ENCODE measurements around the gene ADCY9. TPM values are rescaled to one million over a fixed set of nuclear protein-coding genes. Genes with fewer than 3 reads are reported as not detected.
"Not testable (repeated sequence)": the region's sequence is repeated elsewhere in the genome, so short reads cannot be mapped to it uniquely, and the experiment has no call there.

Gene ADCY9
- total RNA-seq, 2 experiments from 2014 or later = 9.0 to 9.5 TPM

DNA sequence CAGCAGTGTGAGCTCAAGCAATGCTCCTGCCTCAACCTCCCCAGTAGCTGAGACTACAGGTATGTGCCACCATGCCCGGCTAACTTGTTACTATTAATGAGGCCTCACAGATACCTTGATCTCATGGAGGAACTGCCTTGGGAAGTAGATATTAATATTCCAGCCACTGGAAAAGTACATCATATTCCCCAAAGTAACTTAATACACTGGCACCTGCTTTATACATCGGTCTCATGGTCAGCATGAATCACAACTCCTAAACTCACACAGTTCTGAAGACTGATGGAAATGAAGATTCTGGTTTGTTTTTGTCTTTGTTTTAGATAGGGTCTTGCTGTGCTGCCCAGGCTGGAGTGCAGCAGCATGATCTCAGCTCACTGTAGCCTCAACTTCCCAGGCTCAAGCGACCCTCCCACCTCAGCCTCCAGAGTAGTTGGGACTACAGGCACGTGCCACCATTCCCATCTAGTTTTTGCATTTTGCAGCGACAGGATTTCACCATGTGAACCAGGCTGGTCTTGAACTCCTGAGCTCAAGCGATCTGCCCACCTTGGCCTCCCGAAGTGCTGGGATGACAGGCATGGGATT lies 28.2 kb downstream of the ADCY9 start:
- no peaks in the 10 kb centered on the region for H3K27me3 Mint-ChIP-seq
- no peaks in the 10 kb centered on the region for H3K9me3 Mint-ChIP-seq
- POLR2A ChIA-PET = no interaction called here
- H3K27ac Mint-ChIP-seq = no peak overlapping the region
- H3K4me1 Mint-ChIP-seq = peaks cover 15% of the 10 kb centered on the region
- CTCF ChIA-PET = no interaction called here
- H3K4me3 Mint-ChIP-seq = no peak overlapping the region
- H3K36me3 Mint-ChIP-seq (ENCODE audit: low read depth) = peaks cover 4% of the 10 kb centered on the region
- DNase-seq = no peak

DNA sequence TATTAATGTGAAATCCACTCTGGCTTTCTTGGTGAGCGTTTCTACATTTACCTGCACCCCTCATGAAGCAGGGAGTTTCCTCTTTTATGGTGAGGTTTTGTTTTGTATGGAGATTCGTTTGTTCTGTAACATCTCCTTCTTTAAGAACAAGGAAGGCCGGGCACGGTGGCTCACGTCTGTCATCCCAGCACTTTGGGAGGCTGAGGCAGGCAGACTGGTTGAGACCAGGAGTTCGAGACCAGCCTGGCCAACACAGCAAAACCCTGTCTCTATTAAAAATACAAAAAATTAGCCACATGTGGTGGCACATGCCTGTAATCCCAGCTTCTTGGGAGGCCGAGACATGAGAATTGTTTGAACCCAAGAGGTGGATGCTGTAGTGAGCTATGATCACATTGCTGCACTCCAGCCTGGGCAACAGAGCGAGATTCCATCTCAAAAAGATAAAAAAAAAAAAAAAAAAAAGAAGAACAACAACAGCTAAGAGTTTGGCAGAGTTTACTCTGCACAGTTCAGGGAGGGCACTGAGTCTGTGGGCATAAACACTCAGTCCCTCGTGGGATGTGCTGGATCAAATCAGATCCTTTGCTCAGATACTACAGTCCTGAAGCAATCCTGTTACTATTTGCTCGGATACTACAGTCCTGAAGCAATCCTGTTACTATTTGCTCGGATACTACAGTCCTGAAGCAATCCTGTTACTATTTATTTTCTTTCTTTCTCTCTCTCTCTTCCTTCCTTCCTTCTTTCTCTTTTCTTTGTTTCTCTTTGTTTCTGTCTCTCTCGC lies 28.9 kb downstream of the ADCY9 start:
- H3K9me3 Mint-ChIP-seq = no peaks in the 10 kb centered on the region
- H3K4me3 Mint-ChIP-seq = no peak overlapping the region
- ChIA-PET POLR2A (no interaction called here), CTCF (no interaction called here)
- H3K27ac Mint-ChIP-seq = no peak overlapping the region
- peaks cover 23% of the 10 kb centered on the region for H3K4me1 Mint-ChIP-seq
- peaks cover 7% of the 10 kb centered on the region for H3K36me3 Mint-ChIP-seq (ENCODE audit: low read depth)
- DNase-seq = no peak
- H3K27me3 Mint-ChIP-seq = no peaks in the 10 kb centered on the region

DNA sequence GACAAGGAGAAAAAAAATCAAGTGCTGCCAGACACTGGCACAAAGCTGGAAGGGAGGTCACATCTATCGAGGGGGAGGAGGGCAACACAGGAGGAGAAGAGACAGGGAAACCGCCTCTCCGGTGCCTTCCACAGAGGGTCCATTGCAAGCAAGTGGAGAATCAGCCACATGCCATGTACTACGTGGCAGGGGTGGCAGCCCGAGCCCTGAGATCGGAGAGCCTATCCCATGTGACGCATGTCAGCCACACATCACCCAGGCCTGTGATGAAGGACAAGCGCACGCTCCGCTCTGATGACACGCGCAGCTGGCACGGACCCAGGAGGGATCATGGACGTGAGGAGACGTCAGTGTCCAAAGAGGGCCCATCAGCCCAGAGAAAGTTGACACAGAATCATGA lies 30.1 kb downstream of the ADCY9 start:
- Mint-ChIP-seq H3K4me1 (peaks cover 35% of the 10 kb centered on the region), H3K36me3 (ENCODE audit: low read depth) (peaks cover 7% of the 10 kb centered on the region), H3K9me3 (no peaks in the 10 kb centered on the region), H3K27ac (no peak overlapping the region), H3K27me3 (no peaks in the 10 kb centered on the region), H3K4me3 (no peak overlapping the region)
- ChIA-PET CTCF (no interaction called here), POLR2A (no interaction called here)
- no peak for DNase-seq

DNA sequence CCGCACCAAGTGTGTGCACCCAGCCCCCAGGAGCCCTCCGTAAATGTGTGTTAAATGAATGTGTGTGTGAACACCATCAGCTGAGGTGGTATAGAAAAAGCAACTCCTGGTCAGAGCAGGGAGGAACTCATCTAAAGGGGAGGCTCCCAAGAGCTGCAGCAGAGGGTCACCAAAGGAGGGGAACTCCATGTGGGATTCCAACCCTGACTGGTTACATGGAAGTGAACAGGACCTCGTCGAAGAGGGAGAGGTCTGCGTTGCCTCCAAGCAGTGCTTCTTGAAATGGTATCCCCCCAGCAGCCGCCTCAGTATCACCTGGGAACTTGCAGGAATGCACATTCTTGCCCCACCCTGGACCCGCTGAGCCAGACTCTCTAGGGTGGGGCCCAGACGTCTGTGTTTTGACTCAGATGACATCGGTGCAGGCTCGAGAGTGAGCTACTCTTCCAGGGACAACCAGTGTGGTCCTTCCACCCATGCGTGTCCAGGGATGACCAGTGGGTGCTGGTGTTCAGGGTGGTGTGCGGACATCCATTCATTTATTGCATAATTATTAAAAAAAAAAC lies 30.8 kb downstream of the ADCY9 start:
- ChIA-PET CTCF (no interaction called here), POLR2A (no interaction called here)
- Mint-ChIP-seq H3K27ac (no peak overlapping the region), H3K27me3 (no peaks in the 10 kb centered on the region), H3K4me3 (no peak overlapping the region), H3K4me1 (peaks cover 39% of the 10 kb centered on the region), H3K36me3 (ENCODE audit: low read depth) (peaks cover 10% of the 10 kb centered on the region), H3K9me3 (no peaks in the 10 kb centered on the region)
- DNase-seq = no peak

DNA sequence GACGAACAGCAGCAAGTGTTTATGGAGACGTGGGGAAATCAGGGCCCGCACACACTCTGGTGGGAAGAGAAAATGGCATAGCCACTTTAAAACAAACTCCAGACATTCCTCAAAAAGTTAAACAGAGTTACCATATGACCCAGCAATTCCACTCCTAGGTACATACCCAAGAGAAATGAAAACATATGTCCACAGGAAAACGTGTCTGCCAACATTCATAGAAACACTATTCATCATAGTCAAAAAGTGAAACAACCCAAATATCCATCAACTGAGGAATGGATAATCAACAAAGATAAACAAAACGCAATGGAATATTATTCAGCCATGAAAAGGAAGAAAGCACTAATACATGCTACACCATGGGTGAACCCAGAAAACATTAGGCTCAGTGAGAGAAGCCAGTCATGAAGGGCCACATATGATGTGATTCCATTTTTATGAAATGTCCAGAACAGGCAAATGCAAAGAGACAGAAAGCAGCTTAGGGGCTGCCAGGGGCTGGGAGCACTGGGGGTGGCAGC lies 32.8 kb downstream of the ADCY9 start:
- Mint-ChIP-seq H3K4me1 (peaks cover 39% of the 10 kb centered on the region), H3K4me3 (no peak overlapping the region), H3K27ac (no peak overlapping the region), H3K9me3 (no peaks in the 10 kb centered on the region), H3K36me3 (ENCODE audit: low read depth) (peaks cover 10% of the 10 kb centered on the region), H3K27me3 (no peaks in the 10 kb centered on the region)
- DNase-seq = no peak
- ChIA-PET POLR2A (interaction anchor here (1.4 kb wide), 1 partner anchor 32 kb away, joined by 3 read pairs; no protein-coding TSS in a partner anchor), CTCF (interaction anchor here (1.2 kb wide), 1 partner anchor 19 kb away, joined by 3 read pairs; no protein-coding TSS in a partner anchor)

DNA sequence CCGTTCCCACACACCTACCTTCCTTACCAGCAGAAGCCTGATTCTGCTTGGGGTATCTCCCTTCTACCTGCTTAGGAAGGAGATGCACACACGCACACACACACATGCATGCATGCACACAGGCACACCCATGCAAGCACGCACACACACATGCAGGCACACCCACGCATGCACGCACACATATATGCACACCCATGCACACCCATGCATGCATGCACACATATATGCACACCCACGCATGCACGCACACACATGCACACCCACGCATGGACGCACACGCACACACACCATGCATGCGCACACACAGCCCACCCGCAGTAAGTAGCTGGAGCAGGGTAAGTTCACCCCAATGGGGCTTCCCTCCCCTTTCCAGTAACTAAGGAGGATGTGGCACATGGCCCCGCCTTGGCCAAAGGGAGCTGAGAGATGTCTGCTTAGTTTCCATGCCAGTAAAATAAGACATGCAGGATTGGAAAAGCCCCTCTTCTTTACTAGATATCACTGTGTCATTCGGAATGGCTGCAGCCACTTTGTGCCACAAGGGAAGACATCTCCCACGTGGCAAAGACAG lies 33.7 kb downstream of the ADCY9 start:
- no peak overlapping the region for H3K27ac Mint-ChIP-seq
- no peaks in the 10 kb centered on the region for H3K27me3 Mint-ChIP-seq
- POLR2A ChIA-PET = interaction anchor here (1.4 kb wide), 1 partner anchor 33 kb away, joined by 3 read pairs; no protein-coding TSS in a partner anchor
- peaks cover 13% of the 10 kb centered on the region for H3K36me3 Mint-ChIP-seq (ENCODE audit: low read depth)
- CTCF ChIA-PET = interaction anchor here (1.2 kb wide), 1 partner anchor 18 kb away, joined by 3 read pairs; no protein-coding TSS in a partner anchor
- H3K9me3 Mint-ChIP-seq = peaks cover 2% of the 10 kb centered on the region
- peaks cover 41% of the 10 kb centered on the region for H3K4me1 Mint-ChIP-seq
- H3K4me3 Mint-ChIP-seq = no peak overlapping the region
- DNase-seq = peak; percentile 31

DNA sequence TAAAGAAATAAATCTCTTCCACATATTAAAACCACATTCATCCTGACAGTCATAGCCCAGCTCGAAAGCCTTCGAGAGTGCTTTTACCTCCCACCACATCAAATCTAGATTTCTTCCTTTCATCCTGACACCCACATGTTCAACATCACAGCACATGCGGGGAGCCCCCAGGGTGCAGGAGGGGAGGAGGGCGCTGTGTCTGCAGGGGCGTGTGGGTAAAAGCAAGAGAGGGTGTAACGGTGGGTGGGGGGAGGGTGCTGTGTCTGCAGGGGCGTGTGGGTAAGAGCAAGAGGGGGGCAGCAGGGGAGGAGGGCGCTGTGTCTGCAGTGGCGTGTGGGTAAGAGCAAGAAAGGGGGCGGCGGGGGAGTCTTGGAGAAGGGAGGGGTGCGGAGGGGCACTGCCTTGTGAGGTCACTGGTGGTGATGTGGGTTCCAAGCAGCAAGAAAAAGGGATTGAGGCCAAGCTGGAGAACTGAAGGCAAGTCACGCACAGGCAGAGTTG lies 34.7 kb downstream of the ADCY9 start:
- DNase-seq = no peak
- POLR2A ChIA-PET = interaction anchor here (1.4 kb wide), 1 partner anchor 34 kb away, joined by 3 read pairs; no protein-coding TSS in a partner anchor
- Mint-ChIP-seq H3K4me3 (no peak overlapping the region), H3K27ac (peak overlapping the region; percentile 21), H3K27me3 (no peaks in the 10 kb centered on the region), H3K9me3 (peaks cover 2% of the 10 kb centered on the region), H3K4me1 (peaks cover 45% of the 10 kb centered on the region), H3K36me3 (ENCODE audit: low read depth) (peaks cover 13% of the 10 kb centered on the region)
- CTCF ChIA-PET = no interaction called here

DNA sequence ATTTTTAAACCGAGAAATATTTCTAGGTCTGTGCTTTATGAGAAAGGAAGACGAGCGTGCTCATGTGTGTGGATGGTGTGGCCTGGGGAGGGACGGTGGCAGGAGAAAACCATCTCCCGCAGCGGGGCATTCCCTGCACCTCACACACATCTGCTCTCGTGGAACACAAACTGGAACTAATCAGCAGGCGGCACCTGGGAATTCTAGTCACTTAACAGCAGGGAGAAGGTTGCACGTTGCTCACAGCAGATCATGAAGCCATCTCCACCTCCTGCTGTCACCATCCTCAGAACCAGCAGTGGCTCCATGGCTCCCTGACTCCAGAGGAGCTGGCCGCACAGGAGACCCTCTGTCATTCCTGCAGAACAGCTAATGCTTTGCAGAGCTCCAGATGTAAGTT lies 35.2 kb downstream of the ADCY9 start:
- CTCF ChIA-PET = no interaction called here
- H3K4me1 Mint-ChIP-seq = peaks cover 45% of the 10 kb centered on the region
- H3K27ac Mint-ChIP-seq = no peak overlapping the region
- no peaks in the 10 kb centered on the region for H3K27me3 Mint-ChIP-seq
- H3K4me3 Mint-ChIP-seq = no peak overlapping the region
- DNase-seq = no peak
- H3K9me3 Mint-ChIP-seq = peaks cover 2% of the 10 kb centered on the region
- POLR2A ChIA-PET = no interaction called here
- H3K36me3 Mint-ChIP-seq (ENCODE audit: low read depth) = peaks cover 13% of the 10 kb centered on the region

DNA sequence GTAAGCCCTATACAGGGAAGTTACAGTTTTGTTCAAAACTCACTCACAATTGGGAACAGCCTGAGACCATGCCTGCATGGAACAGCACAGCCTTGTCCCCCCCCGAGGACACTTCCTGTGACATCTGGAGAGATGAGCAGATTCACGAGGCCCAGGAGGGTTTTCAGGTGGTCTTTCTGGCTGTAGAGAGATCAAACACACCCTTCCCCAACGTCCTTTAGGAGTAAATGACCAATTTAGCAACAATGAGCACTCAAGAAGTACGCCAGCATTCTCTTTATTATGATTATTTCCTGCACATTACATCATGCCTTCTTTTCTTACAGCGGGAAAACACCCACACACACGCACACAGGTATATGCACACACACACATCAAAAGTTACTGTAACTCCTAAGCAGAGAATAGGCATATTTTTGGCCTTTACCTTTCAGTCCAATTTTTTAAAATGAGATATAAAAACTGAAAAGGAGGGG lies 39.0 kb downstream of the ADCY9 start:
- Mint-ChIP-seq H3K27ac (no peak overlapping the region), H3K4me3 (no peak overlapping the region)

DNA sequence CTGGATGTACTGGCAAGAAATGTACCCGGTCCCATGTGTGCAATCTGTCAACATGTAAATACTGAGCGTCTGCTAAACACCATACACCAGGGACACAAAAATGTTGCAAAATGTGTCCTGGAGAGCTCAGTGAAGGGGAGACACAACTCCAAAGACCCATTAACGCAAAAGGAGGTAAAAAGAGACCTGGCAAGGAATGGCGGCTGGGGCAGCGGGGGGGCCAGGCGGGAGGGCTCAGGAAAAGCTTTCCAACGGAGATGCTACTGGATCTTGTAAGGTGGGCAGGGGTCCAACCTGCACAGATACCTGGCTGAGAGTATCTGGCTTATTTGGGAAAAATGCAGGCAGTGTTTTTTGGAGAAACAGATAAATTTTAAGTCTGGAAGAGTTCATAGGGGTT lies 40.7 kb downstream of the ADCY9 start:
- Mint-ChIP-seq H3K36me3 (ENCODE audit: low read depth) (peaks cover 3% of the 10 kb centered on the region), H3K27ac (no peak overlapping the region), H3K4me3 (no peak overlapping the region), H3K4me1 (peaks cover 14% of the 10 kb centered on the region), H3K9me3 (peaks cover 2% of the 10 kb centered on the region), H3K27me3 (no peaks in the 10 kb centered on the region)
- ChIA-PET CTCF (interaction anchor here (1.2 kb wide), 1 partner anchor 178 kb away, joined by 5 read pairs; no protein-coding TSS in a partner anchor), POLR2A (no interaction called here)
- DNase-seq = no peak

More for the DNA sequence above, 39.0 kb downstream of the ADCY9 start:
- peaks cover 30% of the 10 kb centered on the region for H3K4me1 Mint-ChIP-seq
- no peaks in the 10 kb centered on the region for H3K27me3 Mint-ChIP-seq
- CTCF ChIA-PET = no interaction called here
- POLR2A ChIA-PET = no interaction called here
- no peak for DNase-seq
- peaks cover 2% of the 10 kb centered on the region for H3K9me3 Mint-ChIP-seq
- peaks cover 6% of the 10 kb centered on the region for H3K36me3 Mint-ChIP-seq (ENCODE audit: low read depth)

DNA sequence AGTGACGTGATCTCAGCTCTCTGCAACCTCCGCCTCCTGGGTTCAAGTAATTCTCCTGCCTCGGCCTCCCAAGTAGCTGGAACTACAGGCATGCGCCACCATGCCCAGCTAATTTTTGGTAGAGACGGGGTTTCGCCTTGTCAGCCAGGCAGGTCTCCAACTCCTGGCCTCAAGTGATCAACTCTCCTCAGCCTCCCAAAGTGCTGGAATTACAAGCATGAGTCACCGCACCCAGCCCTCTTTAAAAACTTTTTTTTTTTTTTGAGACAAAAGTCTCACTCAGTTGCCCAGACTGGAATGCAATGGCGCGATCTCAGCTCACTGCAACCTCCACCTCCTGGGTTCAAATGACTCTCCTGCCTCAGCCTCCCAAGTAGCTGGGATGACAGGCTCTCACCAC lies 43.1 kb downstream of the ADCY9 start:
- POLR2A ChIA-PET; CTCF ChIA-PET; H3K36me3 Mint-ChIP-seq (ENCODE audit: low read depth); H3K9me3 Mint-ChIP-seq; H3K4me3 Mint-ChIP-seq; H3K27me3 Mint-ChIP-seq; DNase-seq; H3K27ac Mint-ChIP-seq: not testable (repeated sequence)
- H3K4me1 Mint-ChIP-seq = peaks cover 11% of the 10 kb centered on the region

DNA sequence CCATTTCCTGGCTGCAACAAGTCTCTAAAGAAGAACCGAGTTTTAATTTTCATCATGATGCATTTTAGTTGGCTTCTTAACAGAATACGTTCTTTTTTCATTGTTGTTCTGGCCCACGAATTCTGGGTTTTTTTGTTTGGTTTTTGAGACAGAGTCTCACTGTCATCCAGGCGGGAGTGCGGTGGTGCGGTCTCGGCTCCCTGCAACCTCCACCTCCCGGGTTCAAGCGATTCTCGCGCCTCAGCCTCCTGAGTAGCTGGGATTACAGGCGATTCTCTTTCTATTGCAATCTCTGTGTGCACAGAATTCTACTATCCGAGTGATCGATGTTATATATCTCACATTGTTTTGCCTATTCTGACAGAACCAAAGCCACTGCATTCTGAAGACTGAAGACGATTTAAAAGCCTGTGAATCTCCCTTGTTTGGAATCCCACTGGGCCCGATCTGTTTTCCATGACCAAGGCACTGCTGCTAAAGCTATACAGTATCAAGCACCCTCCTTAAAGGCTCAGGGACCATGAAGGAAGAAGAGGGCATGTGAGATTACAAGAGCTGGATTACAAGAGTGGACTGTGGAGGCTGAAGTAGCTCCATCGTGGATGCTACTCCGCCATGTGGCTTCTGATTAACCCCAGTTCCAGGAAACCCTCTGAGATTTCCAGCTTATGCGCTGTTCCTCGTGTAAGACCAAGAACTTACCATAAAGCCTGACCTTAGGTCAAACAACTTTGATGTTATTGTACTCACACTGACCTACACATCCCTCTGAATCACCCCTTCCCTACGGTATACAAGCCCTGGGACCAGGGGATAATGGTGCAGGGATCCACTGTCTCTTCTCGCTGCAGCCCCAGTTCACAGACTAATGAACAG lies 44.3 kb downstream of the ADCY9 start:
- Mint-ChIP-seq H3K9me3 (no peaks in the 10 kb centered on the region), H3K4me3 (no peak overlapping the region), H3K27me3 (peaks cover 2% of the 10 kb centered on the region), H3K36me3 (ENCODE audit: low read depth) (no peaks in the 10 kb centered on the region), H3K27ac (no peak overlapping the region), H3K4me1 (peaks cover 5% of the 10 kb centered on the region)
- ChIA-PET CTCF (no interaction called here), POLR2A (no interaction called here)
- DNase-seq = no peak
